IMR-90 (cell line): ENCODE results near the gene BAZ2B. TPM values are rescaled to one million over a fixed set of nuclear protein-coding genes. Genes with fewer than 3 reads are reported as not detected.

ENCODE experiments used
- ATAC-seq: fragments of 200-7000 bp; cut with Tn5 transposase; 2 replicates; pipeline ENCODE4 v1.9.1; 2020; ENCODE audit warnings: low read depth, mild to moderate bottlenecking, moderate library complexity
- BruUV-seq: library from RNA; stranded (reverse); fragments of 400-500 nt; replicated peaks from 2 replicates; lab custom pipeline; 2021; lab: Mats Ljungman, UMichigan
- CTCF ChIA-PET: fragments of 300-600 bp; formaldehyde crosslinking; extraction: SDS; loops from one replicate; lab custom pipeline; 2021; ENCODE audit warnings: antibody characterized with exemption; lab: Yijun Ruan, JAX
- POLR2A ChIA-PET: fragments of 300-600 bp; sonication (Branson Sonifier 250); formaldehyde crosslinking; loops from one replicate; lab custom pipeline; 2022; ENCODE audit warnings: antibody characterized with exemption; ENCODE audit not compliant: unreplicated experiment; lab: Charles Lee
- DNase-seq: peaks from one replicate; pipeline ENCODE4 v3.0.0; 2013
- H2AFZ ChIP-seq: replicated peaks from 2 replicates; pipeline ENCODE3; 2013; ENCODE audit warnings: low read length, mild to moderate bottlenecking; ENCODE audit not compliant: poor library complexity
- H2AK5ac ChIP-seq: 2 replicates; pipeline ENCODE4 v1.6.1; 2013; ENCODE audit warnings: low read depth, low read length, inconsistent platforms
- H2AK9ac ChIP-seq: replicated peaks from 2 replicates; pipeline ENCODE3; 2013; ENCODE audit warnings: mild to moderate bottlenecking, low read depth, low read length, moderate library complexity; ENCODE audit not compliant: poor library complexity
- H2BK120ac ChIP-seq: 2 replicates; pipeline ENCODE4 v1.6.1; 2013; ENCODE audit warnings: low read depth, low read length, inconsistent platforms
- H2BK15ac ChIP-seq: 3 replicates; pipeline ENCODE4 v1.6.1; 2013; ENCODE audit warnings: low read depth, low read length, inconsistent platforms
- H2BK20ac ChIP-seq: 2 replicates; pipeline ENCODE4 v1.6.1; 2013; ENCODE audit warnings: low read depth, mild to moderate bottlenecking, inconsistent platforms, low read length, moderate library complexity
- H2BK5ac ChIP-seq: 2 replicates; pipeline ENCODE4 v1.6.1; 2013; ENCODE audit warnings: mild to moderate bottlenecking, low read depth, low read length, inconsistent platforms; ENCODE audit not compliant: poor library complexity, severe bottlenecking
- H3K14ac ChIP-seq: replicated peaks from 2 replicates; pipeline ENCODE4 v1.6.1; 2013; ENCODE audit warnings: low read depth, low read length, inconsistent platforms
- H3K18ac ChIP-seq: 2 replicates; pipeline ENCODE4 v1.6.1; 2013; ENCODE audit warnings: low read depth, low read length, control low read depth
- H3K23ac ChIP-seq: 2 replicates; pipeline ENCODE4 v1.6.1; 2013; ENCODE audit warnings: low read depth, low read length, inconsistent platforms
- H3K27ac ChIP-seq: 2 replicates; pipeline ENCODE4 v1.5.1; 2013; ENCODE audit warnings: mild to moderate bottlenecking, control low read depth, low read length; ENCODE audit not compliant: insufficient read depth
- H3K27me3 ChIP-seq: 2 replicates; pipeline ENCODE4 v1.6.1; 2013; ENCODE audit warnings: low read length; ENCODE audit not compliant: control insufficient read depth, insufficient read depth
- H3K36me3 ChIP-seq: 2 replicates; pipeline ENCODE4 v1.6.1; 2013; ENCODE audit warnings: low read length, mixed read lengths; ENCODE audit not compliant: control insufficient read depth, insufficient read depth
- H3K4ac ChIP-seq: 2 replicates; pipeline ENCODE4 v1.6.1; 2013; ENCODE audit warnings: low read depth, low read length, inconsistent platforms
- H3K4me1 ChIP-seq: 2 replicates; pipeline ENCODE4 v1.6.1; 2013; ENCODE audit warnings: low read length, mixed read lengths; ENCODE audit not compliant: control insufficient read depth, insufficient read depth
- H3K4me2 ChIP-seq: 2 replicates; pipeline ENCODE4 v1.6.1; 2013; ENCODE audit warnings: low read depth, mild to moderate bottlenecking, control low read depth, low read length, moderate library complexity
- H3K4me3 ChIP-seq: 2 replicates; pipeline ENCODE4 v1.5.1; 2013; ENCODE audit warnings: low read depth, mild to moderate bottlenecking, control low read depth, low read length, moderate library complexity; ENCODE audit not compliant: insufficient read depth
- H3K56ac ChIP-seq: 2 replicates; pipeline ENCODE4 v1.6.1; 2013; ENCODE audit warnings: low read length, inconsistent platforms; ENCODE audit not compliant: insufficient read depth; ENCODE audit errors: extremely low read depth
- H3K79me1 ChIP-seq, 2 experiments: 2 replicates each; pipeline ENCODE4 v1.6.1; 2013; ENCODE audit warnings: low read length in 2 of 2, inconsistent platforms in 1 of 2, low read depth in 1 of 2
- H3K9ac ChIP-seq: 2 replicates; pipeline ENCODE4 v1.6.1; 2013; ENCODE audit warnings: low read depth, low read length, control low read depth
- H3K9me1 ChIP-seq: 2 replicates; pipeline ENCODE4 v1.6.1; 2013; ENCODE audit warnings: low read length, inconsistent platforms; ENCODE audit not compliant: insufficient read depth
- H3K9me3 ChIP-seq: 2 replicates; pipeline ENCODE4 v1.6.1; 2013; ENCODE audit warnings: low read length; ENCODE audit not compliant: control insufficient read depth, insufficient read depth
- H4K20me1 ChIP-seq: 2 replicates; pipeline ENCODE4 v1.6.1; 2013; ENCODE audit warnings: low read length, inconsistent platforms; ENCODE audit not compliant: insufficient read depth
- H4K5ac ChIP-seq: 2 replicates; pipeline ENCODE4 v1.6.1; 2013; ENCODE audit warnings: mild to moderate bottlenecking, low read depth, low read length, control low read depth
- H4K8ac ChIP-seq, 2 experiments: 2 replicates each; pipeline ENCODE4 v1.6.1; 2013; ENCODE audit warnings: low read depth in 2 of 2, low read length in 2 of 2, control low read depth in 1 of 2, inconsistent platforms in 1 of 2
- H4K91ac ChIP-seq: 2 replicates; pipeline ENCODE4 v1.6.1; 2013; ENCODE audit warnings: low read depth, low read length, inconsistent platforms; ENCODE audit not compliant: insufficient read depth
- POLR2A ChIP-seq: IDR thresholded peaks from 2 replicates; pipeline ENCODE4 v1.6.1; 2012; ENCODE audit warnings: mild to moderate bottlenecking, low read depth, low read length
- SMC3 ChIP-seq: fragments of 150-350 bp; IDR thresholded peaks from 2 replicates; pipeline ENCODE4 v1.6.1; 2016; ENCODE audit warnings: low read depth, mild to moderate bottlenecking, antibody characterized with exemption, low read length, moderate library complexity
- WGBS, 2 experiments: methylation state at CpG; one replicate each; pipeline versions ENCODE4 v1.1.5 to v1.1.7; 2013; ENCODE audit warnings: missing lambda C conversion rate in 2 of 2; ENCODE audit not compliant: insufficient read length in 1 of 2; ENCODE audit errors: extremely low coverage in 2 of 2; 5-methylcytosine and 5-hydroxymethylcytosine counted together
- dilution Hi-C: fragments of 300-500 bp; cut with HindIII; formaldehyde crosslinking; loops from one replicate; pipeline ENCODE4 v1.14.3; 2018; ENCODE audit warnings: low sequenced_read_pairs; ENCODE audit not compliant: unreplicated experiment
- in situ Hi-C: fragments of 300-500 bp; cut with MboI; formaldehyde crosslinking; loops from 3 replicates; pipeline ENCODE4 v1.14.3; 2019; ENCODE audit warnings: low sequenced_read_pairs, inconsistent platforms, mixed read lengths
- intact Hi-C: fragments of 100-400 bp; cut with micrococcal nuclease; formaldehyde crosslinking; loops from 2 replicates; pipeline ENCODE4 v1.10.0; 2022
- polyA plus RNA-seq, 3 experiments: library from polyadenylated mRNA; depleted of rRNA; stranded (reverse); fragments of >200 nt; gene quantifications; 2 replicates each; pipeline ENCODE4 v1.2.3, GENCODE V29; 2012; ENCODE audit warnings: low replicate concordance in 1 of 3
- total RNA-seq: library from RNA; depleted of rRNA; stranded (reverse); fragments of >200 nt; gene quantifications from 2 replicates; pipeline ENCODE4 v1.2.3, GENCODE V29; 2012
- TF ChIP-seq, protein P1 (sequence below): fragments of 150-350 bp; IDR thresholded peaks from 2 replicates; pipeline ENCODE4 v1.6.1; 2017; ENCODE audit warnings: mild to moderate bottlenecking, antibody characterized with exemption, low read length, low read depth

Gene BAZ2B
- total and polyA plus RNA-seq, 2 of the 4 experiments (the other 2 are of a cell fraction) = 8.9 to 42.1 TPM

- no CpG with 5 or more reads among the region's 1 CpG for WGBS, 2 experiments
Observed at GRCh38 chr2:159613651-159614285, 2.6 kb downstream of the BAZ2B start.

More at GRCh38 chr2:159613651-159614285, 2.6 kb downstream of the BAZ2B start:
- peak overlapping the region; percentile 88 for H3K4me3 ChIP-seq
- H3K9ac ChIP-seq = peak overlapping the region; percentile 58
- DNase-seq (peak; percentile 53), ATAC-seq (no peak)
- no peak overlapping the region for H3K18ac ChIP-seq
- H3K56ac ChIP-seq = no peak overlapping the region
- peaks cover 2% of the 10 kb centered on the region; the same call in 1 of the 2 replicates for H3K4me1 ChIP-seq
- no peak overlapping the region for H2BK15ac ChIP-seq
- H3K4ac ChIP-seq = no peak overlapping the region
- H3K27ac ChIP-seq = peak overlapping the region; percentile 58; the same call in 1 of the 2 replicates
- dilution Hi-C loops (no loop called here), intact Hi-C loops (loop anchor here (10.0 kb wide), 1 partner anchor 479 kb away; no protein-coding TSS in a partner anchor), in situ Hi-C loops (no loop called here)
- peak overlapping the region; percentile 74; the same call in 1 of the 2 replicates for H3K23ac ChIP-seq
- H3K14ac ChIP-seq = no peak overlapping the region
- peaks cover 3 to 22% of the 10 kb centered on the region in 2 experiments; a peak in 3 of 4 replicates for H3K79me1 ChIP-seq
- no peak overlapping the region for H2AK9ac ChIP-seq
- H3K36me3 ChIP-seq = no peaks in the 10 kb centered on the region
- no TSS peak for BruUV-seq
- TF ChIP-seq, protein P1, sequence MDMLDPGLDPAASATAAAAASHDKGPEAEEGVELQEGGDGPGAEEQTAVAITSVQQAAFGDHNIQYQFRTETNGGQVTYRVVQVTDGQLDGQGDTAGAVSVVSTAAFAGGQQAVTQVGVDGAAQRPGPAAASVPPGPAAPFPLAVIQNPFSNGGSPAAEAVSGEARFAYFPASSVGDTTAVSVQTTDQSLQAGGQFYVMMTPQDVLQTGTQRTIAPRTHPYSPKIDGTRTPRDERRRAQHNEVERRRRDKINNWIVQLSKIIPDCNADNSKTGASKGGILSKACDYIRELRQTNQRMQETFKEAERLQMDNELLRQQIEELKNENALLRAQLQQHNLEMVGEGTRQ = peak; percentile 81
- TF ChIP-seq SMC3 = no peak
- no peak for TF ChIP-seq POLR2A
- no peak overlapping the region for H2AFZ ChIP-seq
- H4K5ac ChIP-seq = no peak overlapping the region
- no peak overlapping the region for H2BK20ac ChIP-seq
- peak overlapping the region; percentile 79 for H2BK5ac ChIP-seq
- H4K91ac ChIP-seq = no peak overlapping the region
- H4K8ac ChIP-seq = no peak overlapping the region; a peak in 1 of 4 replicates
- no peaks in the 10 kb centered on the region for H3K27me3 ChIP-seq
- H2BK120ac ChIP-seq = no peak overlapping the region
- H2AK5ac ChIP-seq = no peak overlapping the region
- H4K20me1 ChIP-seq = peaks cover 7% of the 10 kb centered on the region; the same call in 1 of the 2 replicates
- ChIA-PET CTCF (no interaction called here), POLR2A (interaction anchor here (1.1 kb wide), 1 partner anchor 8 kb away, joined by 3 read pairs; no protein-coding TSS in a partner anchor)
- no peaks in the 10 kb centered on the region for H3K9me3 ChIP-seq
- peak overlapping the region; percentile 87 for H3K4me2 ChIP-seq
- H3K9me1 ChIP-seq = 0 out of 2 replicates have a peak, but pooled peaks cover 3% of the 10 kb centered on the region
